ENCODE measurements around the gene KLHL30. TPM values are rescaled to one million over a fixed set of nuclear protein-coding genes. Genes with fewer than 3 reads are reported as not detected.

Gene KLHL30
- total RNA-seq, 1 donor = 0.09 TPM

- H3K4me3 ChIP-seq (ENCODE audit: low read depth, low read length) = no peak overlapping the region
- TF ChIP-seq, protein P1, sequence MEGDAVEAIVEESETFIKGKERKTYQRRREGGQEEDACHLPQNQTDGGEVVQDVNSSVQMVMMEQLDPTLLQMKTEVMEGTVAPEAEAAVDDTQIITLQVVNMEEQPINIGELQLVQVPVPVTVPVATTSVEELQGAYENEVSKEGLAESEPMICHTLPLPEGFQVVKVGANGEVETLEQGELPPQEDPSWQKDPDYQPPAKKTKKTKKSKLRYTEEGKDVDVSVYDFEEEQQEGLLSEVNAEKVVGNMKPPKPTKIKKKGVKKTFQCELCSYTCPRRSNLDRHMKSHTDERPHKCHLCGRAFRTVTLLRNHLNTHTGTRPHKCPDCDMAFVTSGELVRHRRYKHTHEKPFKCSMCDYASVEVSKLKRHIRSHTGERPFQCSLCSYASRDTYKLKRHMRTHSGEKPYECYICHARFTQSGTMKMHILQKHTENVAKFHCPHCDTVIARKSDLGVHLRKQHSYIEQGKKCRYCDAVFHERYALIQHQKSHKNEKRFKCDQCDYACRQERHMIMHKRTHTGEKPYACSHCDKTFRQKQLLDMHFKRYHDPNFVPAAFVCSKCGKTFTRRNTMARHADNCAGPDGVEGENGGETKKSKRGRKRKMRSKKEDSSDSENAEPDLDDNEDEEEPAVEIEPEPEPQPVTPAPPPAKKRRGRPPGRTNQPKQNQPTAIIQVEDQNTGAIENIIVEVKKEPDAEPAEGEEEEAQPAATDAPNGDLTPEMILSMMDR (IDR thresholded peaks at IDR 0.05; ENCODE audit: insufficient read depth, low read length) = no peak
- no peak for DNase-seq (ENCODE audit: low read depth)
These were observed 19.1 kb downstream of the KLHL30 start for GRCh38 chr2:238157506-238158017.

- DNase-seq (ENCODE audit: low read depth) = no peak
- no peak overlapping the region for H3K4me3 ChIP-seq (ENCODE audit: low read depth, low read length)
- TF ChIP-seq, protein P1 (IDR thresholded peaks at IDR 0.05; ENCODE audit: insufficient read depth, low read length) = no peak
These were observed 19.6 kb downstream of the KLHL30 start for GRCh38 chr2:238158018-238158508.

DNA sequence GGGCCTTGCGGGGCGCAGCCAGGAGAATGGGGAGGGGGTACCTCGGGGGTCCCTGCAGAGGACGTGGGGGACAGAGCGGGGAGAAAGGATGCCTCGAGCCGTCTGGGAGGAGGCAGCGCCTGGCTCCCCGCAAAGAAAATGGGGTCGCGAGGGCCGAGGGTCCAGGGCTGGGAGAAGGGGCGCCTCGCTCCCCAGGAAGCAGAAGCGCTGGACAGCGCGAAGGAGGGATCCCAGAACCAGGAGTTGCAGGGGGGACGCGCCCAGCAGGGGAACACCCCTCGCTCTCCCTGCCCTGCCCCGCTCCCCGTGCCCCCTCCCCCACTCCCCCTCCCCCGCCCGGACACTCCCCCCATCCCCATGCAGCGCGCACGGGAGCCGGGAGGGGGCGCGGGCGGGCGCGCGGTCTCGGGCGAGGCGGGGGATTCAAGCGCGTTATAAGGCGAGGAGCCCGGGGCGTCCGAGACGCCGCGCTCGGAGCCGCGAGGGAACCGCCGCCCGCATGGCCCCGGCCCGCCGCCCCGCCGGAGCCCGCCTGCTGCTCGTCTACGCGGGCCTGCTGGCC lies 20.1 kb downstream of the KLHL30 start, which contains the start of gene ERFE:
Gene ERFE, plus strand, starts transcription at position 462 of the 562 bp plus-strand sequence. Its CDS starts 38 bp downstream, at position 500.
- DNase-seq (ENCODE audit: low read depth) = no peak

DNA sequence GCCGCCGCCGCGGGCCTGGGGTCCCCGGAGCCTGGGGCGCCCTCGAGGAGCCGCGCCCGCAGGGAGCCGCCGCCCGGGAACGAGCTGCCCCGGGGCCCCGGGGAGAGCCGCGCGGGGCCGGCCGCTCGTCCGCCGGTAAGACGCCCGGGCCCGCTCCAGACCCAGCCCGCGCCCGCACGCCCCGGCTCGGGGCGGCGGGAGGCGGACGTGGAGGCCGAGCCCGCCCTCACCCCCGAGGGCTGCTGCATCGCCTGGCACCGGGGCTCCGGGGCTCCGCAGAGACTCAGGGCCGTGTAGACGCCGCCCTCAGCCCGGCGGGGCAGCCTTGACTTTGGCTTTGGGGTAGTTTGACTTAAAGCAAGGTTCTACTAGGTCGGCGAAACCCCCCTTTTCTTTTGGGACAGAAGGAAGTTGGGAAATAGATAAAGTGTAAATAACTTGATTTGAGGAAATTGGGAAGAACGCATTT lies 20.6 kb downstream of the KLHL30 start:
- no peak for DNase-seq (ENCODE audit: low read depth)
- peak overlapping the region; percentile 50 for H3K4me3 ChIP-seq (ENCODE audit: low read depth, low read length)
- TF ChIP-seq, protein P1 (IDR thresholded peaks at IDR 0.05; ENCODE audit: insufficient read depth, low read length) = no peak

More for the DNA sequence above, 20.1 kb downstream of the KLHL30 start, which contains the start of gene ERFE:
- peak within 1 kb of the TSS; percentile 50 for H3K4me3 ChIP-seq (ENCODE audit: low read depth, low read length)
- TF ChIP-seq, protein P1 (IDR thresholded peaks at IDR 0.05; ENCODE audit: insufficient read depth, low read length) = peak; percentile 49

DNA sequence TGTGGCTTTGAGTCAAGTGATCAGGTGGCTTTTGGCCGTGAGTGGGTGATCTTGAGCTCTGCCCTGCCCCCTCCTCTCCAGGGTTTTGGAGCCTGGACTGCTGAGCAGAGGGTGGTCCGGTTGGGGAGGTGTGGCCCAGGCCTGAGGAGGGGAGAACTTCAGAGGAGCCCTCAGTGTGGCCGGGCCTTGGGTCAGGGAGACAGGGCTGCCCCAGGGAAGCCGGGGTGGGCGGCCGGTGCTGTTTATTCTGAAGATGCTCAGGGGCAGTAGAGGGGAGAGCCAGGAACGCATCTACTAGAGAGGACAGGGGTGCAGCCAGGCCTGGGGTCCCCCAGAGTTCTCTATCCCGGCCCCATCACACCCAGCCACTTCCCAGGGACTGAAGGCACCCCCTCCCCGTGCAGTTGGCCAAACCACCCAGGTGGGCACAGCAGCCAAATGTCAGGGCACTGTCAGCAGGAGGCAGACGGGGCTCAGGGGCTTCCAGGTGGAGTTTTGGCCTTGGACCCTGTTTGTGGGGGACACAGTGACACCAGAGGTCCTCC lies 21.3 kb downstream of the KLHL30 start:
- H3K4me3 ChIP-seq (ENCODE audit: low read depth, low read length) = no peak overlapping the region
- TF ChIP-seq, protein P1 (IDR thresholded peaks at IDR 0.05; ENCODE audit: insufficient read depth, low read length) = no peak
- no peak for DNase-seq (ENCODE audit: low read depth)

GRCh38 chr2:238160206-238161129 lies 22.0 kb downstream of the KLHL30 start:
- TF ChIP-seq, protein P1 (IDR thresholded peaks at IDR 0.05; ENCODE audit: insufficient read depth, low read length) = no peak
- DNase-seq (ENCODE audit: low read depth) = no peak
- no peak overlapping the region for H3K4me3 ChIP-seq (ENCODE audit: low read depth, low read length)

Measured in fibroblast of the aortic adventitia (primary cell).